Measurements from ENCODE around the gene RER1. TPM values are rescaled to one million over a fixed set of nuclear protein-coding genes. Genes with fewer than 3 reads are reported as not detected.

The RER1 gene
- total RNA-seq, 2 experiments from 2014 or later = 60.5 to 138 TPM

GRCh38 chr1:2384130-2384860 lies 7.3 kb upstream of the RER1 start:
- no peaks in the 10 kb centered on the region for H3K36me3 ChIP-seq (ENCODE audit: insufficient read depth, low read length)
- ChIA-PET CTCF (ENCODE audit: unreplicated experiment) (no interaction called here), POLR2A (no interaction called here)
- no peaks in the 10 kb centered on the region for H3K79me2 ChIP-seq (ENCODE audit: insufficient read depth, low read depth, low read length)
- H3K4me1 ChIP-seq (ENCODE audit: insufficient read depth, low read length, poor library complexity, severe bottlenecking) = peaks cover 20% of the 10 kb centered on the region
- no peak overlapping the region for H3K4me2 ChIP-seq (ENCODE audit: low read length)
- TF ChIP-seq CTCF (conservative IDR thresholded peaks at IDR 0.05; ENCODE audit: low read length) = no peak
- no peak for TF ChIP-seq EZH2phosphoT487 (IDR thresholded peaks at IDR 0.05; ENCODE audit: borderline replicate concordance, low read depth, low read length)
- intact Hi-C loops (cut with micrococcal nuclease; ENCODE audit: unreplicated experiment) = no loop called here
- no peak overlapping the region for H3K4me3 ChIP-seq (ENCODE audit: low read depth, low read length, poor library complexity, severe bottlenecking)
- no peaks in the 10 kb centered on the region for H3K9me3 ChIP-seq (ENCODE audit: low read length)
- no peak overlapping the region for H3K27ac ChIP-seq (ENCODE audit: low read depth, low read length, poor library complexity, severe bottlenecking)
- BruUV-seq (replicated peaks) = no TSS peak
- no peaks in the 10 kb centered on the region; the same call in 1 of the 2 replicates for H4K20me1 ChIP-seq (ENCODE audit: insufficient read depth, low read length)
- H3K9me2 ChIP-seq (ENCODE audit: insufficient read depth, low read length) = no peaks in the 10 kb centered on the region
- no peak overlapping the region for H2AFZ ChIP-seq (ENCODE audit: low read length)
- DNase-seq (ENCODE audit: low spot score) = no peak

GRCh38 chr1:2384941-2385481 lies 6.6 kb upstream of the RER1 start:
- Histone ChIP-seq H3K27ac (ENCODE audit: low read depth, low read length, poor library complexity, severe bottlenecking) (no peak overlapping the region), H3K9me2 (ENCODE audit: insufficient read depth, low read length) (no peaks in the 10 kb centered on the region), H3K4me1 (ENCODE audit: insufficient read depth, low read length, poor library complexity, severe bottlenecking) (peaks cover 27% of the 10 kb centered on the region), H3K79me2 (ENCODE audit: insufficient read depth, low read depth, low read length) (no peaks in the 10 kb centered on the region), H2AFZ (ENCODE audit: low read length) (no peak overlapping the region), H3K36me3 (ENCODE audit: insufficient read depth, low read length) (no peaks in the 10 kb centered on the region), H3K4me2 (ENCODE audit: low read length) (no peak overlapping the region), H4K20me1 (ENCODE audit: insufficient read depth, low read length) (no peaks in the 10 kb centered on the region; the same call in 1 of the 2 replicates), H3K9me3 (ENCODE audit: low read length) (no peaks in the 10 kb centered on the region), H3K4me3 (ENCODE audit: low read depth, low read length, poor library complexity, severe bottlenecking) (no peak overlapping the region)
- no peak for TF ChIP-seq EZH2phosphoT487 (IDR thresholded peaks at IDR 0.05; ENCODE audit: borderline replicate concordance, low read depth, low read length)
- TF ChIP-seq CTCF (conservative IDR thresholded peaks at IDR 0.05; ENCODE audit: low read length) = no peak
- no TSS peak for BruUV-seq (replicated peaks)
- no peak for DNase-seq (ENCODE audit: low spot score)
- ChIA-PET POLR2A (no interaction called here), CTCF (ENCODE audit: unreplicated experiment) (no interaction called here)
- intact Hi-C loops (cut with micrococcal nuclease; ENCODE audit: unreplicated experiment) = no loop called here

GRCh38 chr1:2385606-2386280 lies 5.9 kb upstream of the RER1 start:
- ChIA-PET POLR2A (no interaction called here), CTCF (ENCODE audit: unreplicated experiment) (no interaction called here)
- no peak overlapping the region for H3K4me2 ChIP-seq (ENCODE audit: low read length)
- H3K4me1 ChIP-seq (ENCODE audit: insufficient read depth, low read length, poor library complexity, severe bottlenecking) = peaks cover 34% of the 10 kb centered on the region
- H3K36me3 ChIP-seq (ENCODE audit: insufficient read depth, low read length) = no peaks in the 10 kb centered on the region
- BruUV-seq (replicated peaks) = no TSS peak
- no peaks in the 10 kb centered on the region for H3K9me2 ChIP-seq (ENCODE audit: insufficient read depth, low read length)
- intact Hi-C loops (cut with micrococcal nuclease; ENCODE audit: unreplicated experiment) = no loop called here
- no peak overlapping the region for H2AFZ ChIP-seq (ENCODE audit: low read length)
- no peak for TF ChIP-seq CTCF (conservative IDR thresholded peaks at IDR 0.05; ENCODE audit: low read length)
- no peak for TF ChIP-seq EZH2phosphoT487 (IDR thresholded peaks at IDR 0.05; ENCODE audit: borderline replicate concordance, low read depth, low read length)
- H3K79me2 ChIP-seq (ENCODE audit: insufficient read depth, low read depth, low read length) = peaks cover 5% of the 10 kb centered on the region; the same call in 1 of the 2 replicates
- H4K20me1 ChIP-seq (ENCODE audit: insufficient read depth, low read length) = no peaks in the 10 kb centered on the region; the same call in 1 of the 2 replicates
- no peak overlapping the region for H3K27ac ChIP-seq (ENCODE audit: low read depth, low read length, poor library complexity, severe bottlenecking)
- H3K9me3 ChIP-seq (ENCODE audit: low read length) = no peaks in the 10 kb centered on the region
- no peak for DNase-seq (ENCODE audit: low spot score)
- no peak overlapping the region for H3K4me3 ChIP-seq (ENCODE audit: low read depth, low read length, poor library complexity, severe bottlenecking)
